HEK293 (cell line): ENCODE data around the gene CDAN1.

ENCODE experiments used
- CTCF ChIA-PET: fragments of 350-600 bp; formaldehyde crosslinking; extraction: SDS; loops from one replicate; lab custom pipeline; 2021; ENCODE audit warnings: antibody characterized with exemption; lab: Yijun Ruan, JAX
- POLR2A ChIA-PET: fragments of 300-600 bp; formaldehyde crosslinking; extraction: SDS; loops from one replicate; lab custom pipeline; 2020; ENCODE audit warnings: antibody characterized with exemption, inconsistent platforms; lab: Yijun Ruan, JAX
- H3K27ac ChIP-seq: fragments of 200-500 bp; sonication (Bioruptor generic); 2 replicates; pipeline ENCODE4 v1.5.1; 2014; ENCODE audit warnings: low read depth, low read length, control low read depth, inconsistent platforms; ENCODE audit errors: extremely low read depth
- H3K36me3 ChIP-seq, 2 experiments: fragments of 200-500 bp in 1 of 2; sonication (Bioruptor generic) in 1 of 2; 1 replicate in 1 of 2; 2 replicates in 1 of 2; pipeline ENCODE4 v1.5.1; 2014 to 2017; ENCODE audit warnings: inconsistent platforms in 2 of 2, low read length in 2 of 2; ENCODE audit not compliant: control insufficient read depth in 2 of 2, insufficient read depth in 1 of 2
- H3K4me1 ChIP-seq: fragments of 200-500 bp; sonication (Bioruptor generic); 2 replicates; pipeline ENCODE4 v1.5.1; 2014; ENCODE audit warnings: mild to moderate bottlenecking, low read length, inconsistent platforms; ENCODE audit not compliant: control insufficient read depth, insufficient read depth
- H3K4me3 ChIP-seq: 2 replicates; pipeline ENCODE4 v1.5.1; 2011; ENCODE audit warnings: low read depth, mild to moderate bottlenecking, control low read depth, low read length, moderate library complexity
- H3K9me3 ChIP-seq: fragments of 200-500 bp; sonication (Bioruptor generic); 2 replicates; pipeline ENCODE4 v1.5.1; 2014; ENCODE audit warnings: low read depth, low read length, inconsistent platforms; ENCODE audit not compliant: control insufficient read depth, insufficient read depth
- MEIS1 ChIP-seq: sonication (generic); formaldehyde crosslinking; IDR thresholded peaks from 2 replicates; pipeline ENCODE4 v1.8.1; 2022; ENCODE audit warnings: missing genetic modification reagents, mild to moderate bottlenecking, borderline replicate concordance
- PRDM10 ChIP-seq: fragments of 450-650 bp; formaldehyde crosslinking; IDR thresholded peaks from 2 replicates; pipeline ENCODE4 v1.5.1; 2016; ENCODE audit warnings: missing biosample characterization, missing genetic modification characterization
- PRDM2 ChIP-seq: fragments of 450-650 bp; formaldehyde crosslinking; IDR thresholded peaks from 2 replicates; pipeline ENCODE4 v1.5.1; 2016; ENCODE audit warnings: missing biosample characterization, missing genetic modification characterization, borderline replicate concordance
- RBAK ChIP-seq: fragments of 450-650 bp; formaldehyde crosslinking; IDR thresholded peaks from 2 replicates; pipeline ENCODE4 v1.5.1; 2016; ENCODE audit warnings: missing biosample characterization, missing genetic modification characterization
- SP7 ChIP-seq: fragments of 450-650 bp; formaldehyde crosslinking; IDR thresholded peaks from 2 replicates; pipeline ENCODE4 v1.5.1; 2016; ENCODE audit warnings: missing biosample characterization, missing genetic modification characterization
- ZIC2 ChIP-seq: fragments of 450-650 bp; formaldehyde crosslinking; IDR thresholded peaks from 2 replicates; pipeline ENCODE4 v1.5.1; 2016; ENCODE audit warnings: missing biosample characterization, missing genetic modification characterization
- ZNF138 ChIP-seq: fragments of 450-650 bp; formaldehyde crosslinking; IDR thresholded peaks from 2 replicates; pipeline ENCODE4 v1.5.1; 2016; ENCODE audit warnings: missing biosample characterization, missing genetic modification characterization, borderline replicate concordance
- ZNF19 ChIP-seq: fragments of 450-650 bp; formaldehyde crosslinking; IDR thresholded peaks from 2 replicates; pipeline ENCODE4; 2016; ENCODE audit warnings: missing biosample characterization, missing genetic modification characterization, low read depth
- ZNF292 ChIP-seq: fragments of 450-650 bp; formaldehyde crosslinking; IDR thresholded peaks from 2 replicates; pipeline ENCODE4 v1.5.1; 2016; ENCODE audit warnings: low read depth, missing biosample characterization, missing genetic modification characterization, borderline replicate concordance
- ZNF302 ChIP-seq: fragments of 450-650 bp; formaldehyde crosslinking; IDR thresholded peaks from 2 replicates; pipeline ENCODE4 v1.5.1; 2016; ENCODE audit warnings: missing biosample characterization, missing genetic modification characterization, low read depth
- ZNF398 ChIP-seq: fragments of 450-650 bp; formaldehyde crosslinking; IDR thresholded peaks from 2 replicates; pipeline ENCODE4 v1.5.1; 2017; ENCODE audit warnings: missing biosample characterization, missing genetic modification characterization
- ZNF404 ChIP-seq: fragments of 450-650 bp; formaldehyde crosslinking; IDR thresholded peaks from 2 replicates; pipeline ENCODE4 v1.5.1; 2017; ENCODE audit warnings: missing biosample characterization, missing genetic modification characterization
- ZNF48 ChIP-seq: fragments of 450-650 bp; formaldehyde crosslinking; IDR thresholded peaks from 2 replicates; pipeline ENCODE4 v1.5.1; 2016; ENCODE audit warnings: missing biosample characterization, missing genetic modification characterization
- ZNF514 ChIP-seq: fragments of 450-650 bp; formaldehyde crosslinking; IDR thresholded peaks from 2 replicates; pipeline ENCODE4 v1.5.1; 2016; ENCODE audit warnings: missing biosample characterization, missing genetic modification characterization
- ZNF549 ChIP-seq: fragments of 450-650 bp; IDR thresholded peaks from 2 replicates; pipeline ENCODE4 v1.5.1; 2018; ENCODE audit warnings: missing biosample characterization, missing genetic modification characterization, mild to moderate bottlenecking, inconsistent platforms, moderate library complexity
- ZNF596 ChIP-seq: fragments of 450-650 bp; IDR thresholded peaks from 2 replicates; pipeline ENCODE4 v1.5.0; 2018; ENCODE audit warnings: missing biosample characterization, mild to moderate bottlenecking, missing genetic modification characterization, moderate library complexity
- ZNF610 ChIP-seq: fragments of 450-650 bp; formaldehyde crosslinking; IDR thresholded peaks from 2 replicates; pipeline ENCODE4 v1.5.1; 2016; ENCODE audit warnings: missing biosample characterization, missing genetic modification characterization, borderline replicate concordance

Gene CDAN1

GRCh38 chr15:42691770-42692169, 45.2 kb downstream of the CDAN1 start (continued):
- TF ChIP-seq ZNF398 (tag by site-specific recombination): no peak
- no peak for TF ChIP-seq SP7 (tag by site-specific recombination)
- no peak for TF ChIP-seq ZNF404 (tag by site-specific recombination)
- no peak for TF ChIP-seq ZNF138 (tag by site-specific recombination)
- no peak for TF ChIP-seq PRDM10 (tag by site-specific recombination)
- no peak for TF ChIP-seq ZNF292 (tag by site-specific recombination)

GRCh38 chr15:42691308-42691707, 45.6 kb downstream of the CDAN1 start:
- no peak for TF ChIP-seq ZIC2
- TF ChIP-seq ZNF48 (tag by site-specific recombination): no peak
- TF ChIP-seq MEIS1 (CRISPR knock-in tag): no peak
- no peak for TF ChIP-seq ZNF302 (tag by site-specific recombination)
- no peak for TF ChIP-seq ZNF398 (tag by site-specific recombination)
- no peak for TF ChIP-seq ZNF610 (tag by site-specific recombination)
- no peak for TF ChIP-seq ZNF549 (tag by site-specific recombination)
- no peak for TF ChIP-seq ZNF404 (tag by site-specific recombination)
- no peak for TF ChIP-seq ZNF19
- no peak for TF ChIP-seq PRDM2 (tag by site-specific recombination)
- TF ChIP-seq RBAK (tag by site-specific recombination): no peak
- no peak for TF ChIP-seq ZNF596 (tag by site-specific recombination)
- no peak for TF ChIP-seq ZNF514
- Histone ChIP-seq H3K4me1 (no peaks in the 10 kb centered on the region), H3K36me3 (peaks cover 0 to 19% of the 10 kb centered on the region in 2 experiments; a peak in 1 of 3 replicates), H3K27ac (no peak overlapping the region), H3K4me3 (no peak overlapping the region), H3K9me3 (no peaks in the 10 kb centered on the region)
- ChIA-PET CTCF (no interaction called here), POLR2A (no interaction called here)
